Measurements from ENCODE around the gene TNFRSF14. TPM values are rescaled to one million over a fixed set of nuclear protein-coding genes. Genes with fewer than 3 reads are reported as not detected.

Gene TNFRSF14
- total RNA-seq, 1 experiment from 2014 or later: 1.5 TPM

GRCh38 chr1:2526824-2527555, 29.2 kb upstream of the TNFRSF14 start:
- DNase-seq: no peak
- 0 out of 2 replicates have a peak, but pooled peaks cover 3% of the 10 kb centered on the region for H3K4me1 ChIP-seq
- H3K4me3 Mint-ChIP-seq (ENCODE audit: unreplicated experiment): peak overlapping the region; percentile 81
- POLR2A ChIA-PET: interaction anchor here (1.1 to 1.6 kb wide), 3 partner anchors 8 to 59 kb away, joined by 4 to 10 read pairs (median 4); partner anchors contain the start of gene PRXL2B
- no TSS peak for BruUV-seq (replicated peaks)
- H3K9me3 Mint-ChIP-seq (ENCODE audit: unreplicated experiment): no peaks in the 10 kb centered on the region
- H3K27me3 ChIP-seq (replicated peaks; ENCODE audit: control insufficient read depth, insufficient read depth, low read length): peaks cover 3% of the 10 kb centered on the region
- H3K27ac Mint-ChIP-seq (ENCODE audit: unreplicated experiment): peak overlapping the region; percentile 67
- TF ChIP-seq CTCF (IDR thresholded peaks at IDR 0.05; ENCODE audit: insufficient read depth in 1 of 2, low read depth in 1 of 2, low read length in 1 of 2, severe bottlenecking in 1 of 2, unreplicated experiment in 1 of 2): no peak
- CTCF ChIA-PET: interaction anchor here (0.5 to 1.5 kb wide), 4 partner anchors 20 to 964 kb away, joined by 3 to 6 read pairs (median 4); no protein-coding TSS in a partner anchor
- no peaks in the 10 kb centered on the region for H3K9me3 ChIP-seq
- H3K27me3 Mint-ChIP-seq (ENCODE audit: insufficient read depth, unreplicated experiment): peaks cover 4% of the 10 kb centered on the region
- peak overlapping the region; percentile 21 for H3K4me3 ChIP-seq (ENCODE audit: low read depth, low read length)
- peaks cover 6% of the 10 kb centered on the region for H3K36me3 Mint-ChIP-seq (ENCODE audit: insufficient read depth, unreplicated experiment)
- intact Hi-C loops (cut with micrococcal nuclease; ENCODE audit: unreplicated experiment): loop anchor here (1.0 to 5.0 kb wide), 2 partner anchors 19 to 60 kb away; partner anchors contain the start of gene PRXL2B
- no peaks in the 10 kb centered on the region for H3K36me3 ChIP-seq (ENCODE audit: control insufficient read depth, insufficient read depth, low read length)
- H3K4me1 Mint-ChIP-seq (ENCODE audit: low read depth, unreplicated experiment): no peaks in the 10 kb centered on the region

GRCh38 chr1:2527556-2527860, 28.7 kb upstream of the TNFRSF14 start:
- peaks cover 6% of the 10 kb centered on the region for H3K36me3 Mint-ChIP-seq (ENCODE audit: insufficient read depth, unreplicated experiment)
- no peak for DNase-seq
- peaks cover 3% of the 10 kb centered on the region for H3K27me3 ChIP-seq (replicated peaks; ENCODE audit: control insufficient read depth, insufficient read depth, low read length)
- H3K36me3 ChIP-seq (ENCODE audit: control insufficient read depth, insufficient read depth, low read length): no peaks in the 10 kb centered on the region
- no peaks in the 10 kb centered on the region for H3K9me3 Mint-ChIP-seq (ENCODE audit: unreplicated experiment)
- H3K27ac Mint-ChIP-seq (ENCODE audit: unreplicated experiment): no peak overlapping the region
- H3K4me1 ChIP-seq: 0 out of 2 replicates have a peak, but pooled peaks cover 3% of the 10 kb centered on the region
- no peaks in the 10 kb centered on the region for H3K9me3 ChIP-seq
- ChIA-PET POLR2A (no interaction called here), CTCF (no interaction called here)
- no peak overlapping the region for H3K4me3 Mint-ChIP-seq (ENCODE audit: unreplicated experiment)
- intact Hi-C loops (cut with micrococcal nuclease; ENCODE audit: unreplicated experiment): loop anchor here (5.0 kb wide), 1 partner anchor 60 kb away; the partner anchor contains the start of gene PRXL2B
- no peak for TF ChIP-seq CTCF (IDR thresholded peaks at IDR 0.05; ENCODE audit: insufficient read depth in 1 of 2, low read depth in 1 of 2, low read length in 1 of 2, severe bottlenecking in 1 of 2, unreplicated experiment in 1 of 2)
- H3K27me3 Mint-ChIP-seq (ENCODE audit: insufficient read depth, unreplicated experiment): peaks cover 4% of the 10 kb centered on the region
- H3K4me3 ChIP-seq (ENCODE audit: low read depth, low read length): no peak overlapping the region
- no peaks in the 10 kb centered on the region for H3K4me1 Mint-ChIP-seq (ENCODE audit: low read depth, unreplicated experiment)
- BruUV-seq (replicated peaks): no TSS peak

GRCh38 chr1:2528016-2528415, 28.2 kb upstream of the TNFRSF14 start:
- H3K27me3 ChIP-seq (replicated peaks; ENCODE audit: control insufficient read depth, insufficient read depth, low read length): peaks cover 3% of the 10 kb centered on the region
- POLR2A ChIA-PET: no interaction called here

More at GRCh38 chr1:2528016-2528415, 28.2 kb upstream of the TNFRSF14 start:
- Mint-ChIP-seq H3K4me1 (ENCODE audit: low read depth, unreplicated experiment) (no peaks in the 10 kb centered on the region), H3K4me3 (ENCODE audit: unreplicated experiment) (no peak overlapping the region), H3K27ac (ENCODE audit: unreplicated experiment) (no peak overlapping the region), H3K36me3 (ENCODE audit: insufficient read depth, unreplicated experiment) (peaks cover 6% of the 10 kb centered on the region), H3K27me3 (ENCODE audit: insufficient read depth, unreplicated experiment) (peaks cover 4% of the 10 kb centered on the region), H3K9me3 (ENCODE audit: unreplicated experiment) (no peaks in the 10 kb centered on the region)
- intact Hi-C loops (cut with micrococcal nuclease; ENCODE audit: unreplicated experiment): loop anchor here (5.0 kb wide), 1 partner anchor 59 kb away; the partner anchor contains the start of gene PRXL2B
- H3K4me1 ChIP-seq: 0 out of 2 replicates have a peak, but pooled peaks cover 3% of the 10 kb centered on the region
- TF ChIP-seq CTCF (IDR thresholded peaks at IDR 0.05; ENCODE audit: insufficient read depth in 1 of 2, low read depth in 1 of 2, low read length in 1 of 2, severe bottlenecking in 1 of 2, unreplicated experiment in 1 of 2): no peak
- H3K36me3 ChIP-seq (ENCODE audit: control insufficient read depth, insufficient read depth, low read length): no peaks in the 10 kb centered on the region
- H3K9me3 ChIP-seq: no peaks in the 10 kb centered on the region
- DNase-seq: no peak
- no peak overlapping the region for H3K4me3 ChIP-seq (ENCODE audit: low read depth, low read length)
- CTCF ChIA-PET: no interaction called here
- BruUV-seq (replicated peaks): no TSS peak

All from Caco-2 (cell line).